ENCODE results near the gene ZDHHC7. TPM values are rescaled to one million over a fixed set of nuclear protein-coding genes. Genes with fewer than 3 reads are reported as not detected.
A peak's percentile ranks its signal among the peaks of the same experiment; 100 is the strongest.

Gene ZDHHC7
- total RNA-seq, 3 donors from 2014 or later (not counting 1 experiment from before 2014, with no cell fraction given), result 37.9 to 64.9 (median 45.2) TPM

DNA sequence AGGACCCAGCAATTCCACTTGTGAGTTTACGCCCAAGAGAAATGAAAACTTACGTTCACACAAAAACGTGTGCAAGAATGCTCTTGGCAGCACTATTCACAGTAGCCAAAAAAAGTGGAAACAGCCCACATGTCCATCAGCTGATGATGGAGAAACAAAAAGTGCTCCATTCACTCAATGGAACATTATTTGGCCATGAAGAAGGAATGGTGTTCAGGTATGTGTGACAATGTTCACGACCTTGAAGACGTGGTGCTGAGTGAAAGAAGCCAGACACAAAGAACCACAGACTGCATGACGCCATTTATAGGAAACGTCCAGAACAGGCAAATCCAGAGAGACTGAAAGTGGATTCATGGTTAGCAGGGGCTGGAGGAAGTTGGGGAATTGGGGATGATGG lies 84.9 kb downstream of the ZDHHC7 start:
- intact Hi-C loops (cut with micrococcal nuclease), result no loop called here
- H3K27ac ChIP-seq (ENCODE audit: low read length), result no peak overlapping the region
- peaks cover 0 to 2% of the 10 kb centered on the region in 2 donors for H3K27me3 Mint-ChIP-seq (ENCODE audit: low read depth in 2 of 2)
- H3K4me3 Mint-ChIP-seq, result no peak overlapping the region
- ATAC-seq, result no peak
- H3K36me3 Mint-ChIP-seq, result no peaks in the 10 kb centered on the region
- WGBS (ENCODE audit: insufficient coverage), result 72% methylated on average over 7 of the region's 7 CpGs
- no peaks in the 10 kb centered on the region for H3K9me3 Mint-ChIP-seq
- peaks cover 0 to 9% of the 10 kb centered on the region in 2 donors for H3K4me1 Mint-ChIP-seq
- no peak overlapping the region for H3K4me3 ChIP-seq (ENCODE audit: low read length)
- peaks cover 15% of the 10 kb centered on the region for H3K9me3 ChIP-seq (ENCODE audit: control insufficient read depth, insufficient read depth, low read length)
- H3K27ac Mint-ChIP-seq, result no peak overlapping the region
- H3K4me1 ChIP-seq (ENCODE audit: control insufficient read depth, insufficient read depth, low read length), result peaks cover 4% of the 10 kb centered on the region
- no peak for TF ChIP-seq CTCF (IDR thresholded peaks at IDR 0.05)
- H3K27me3 ChIP-seq (ENCODE audit: control insufficient read depth, insufficient read depth, low read length), result no peaks in the 10 kb centered on the region
- DNase-seq, result no peak
- no peaks in the 10 kb centered on the region for H3K36me3 ChIP-seq (ENCODE audit: control insufficient read depth, insufficient read depth, low read length)

DNA sequence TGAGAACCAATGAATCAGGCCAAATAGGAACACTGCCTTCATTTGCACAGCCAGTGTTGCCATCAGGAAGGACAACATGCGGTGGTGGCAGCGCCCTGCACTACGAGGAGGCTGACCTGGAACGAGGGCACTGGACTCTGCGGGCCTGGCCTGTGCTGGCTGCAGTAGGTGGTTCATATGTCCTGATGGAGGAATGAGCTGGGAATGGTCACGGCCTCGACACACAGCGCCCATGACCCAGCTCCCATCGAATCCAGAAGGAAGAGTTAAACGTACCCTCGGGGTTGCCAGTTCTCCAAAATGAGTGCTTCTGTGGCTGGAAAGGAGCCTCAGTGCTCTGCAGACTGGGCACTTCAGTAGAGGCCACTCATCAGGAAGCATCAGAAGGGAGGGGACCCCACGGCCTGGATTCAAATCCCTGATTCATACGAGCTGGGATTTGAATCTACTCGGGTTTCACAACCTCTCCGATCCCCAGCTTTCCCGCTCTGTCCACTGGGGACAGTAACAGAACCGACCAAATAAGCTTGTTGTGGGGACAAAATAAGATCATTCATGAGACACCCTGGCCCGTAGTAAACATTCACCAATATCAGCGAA lies 85.5 kb downstream of the ZDHHC7 start:
- Histone ChIP-seq H3K9me3 (ENCODE audit: control insufficient read depth, insufficient read depth, low read length) (peaks cover 10% of the 10 kb centered on the region), H3K4me1 (ENCODE audit: control insufficient read depth, insufficient read depth, low read length) (peaks cover 4% of the 10 kb centered on the region), H3K36me3 (ENCODE audit: control insufficient read depth, insufficient read depth, low read length) (no peaks in the 10 kb centered on the region), H3K4me3 (ENCODE audit: low read length) (no peak overlapping the region), H3K27ac (ENCODE audit: low read length) (no peak overlapping the region), H3K27me3 (ENCODE audit: control insufficient read depth, insufficient read depth, low read length) (no peaks in the 10 kb centered on the region)
- DNase-seq, result no peak
- Mint-ChIP-seq H3K36me3 (no peaks in the 10 kb centered on the region), H3K4me3 (no peak overlapping the region), H3K4me1 (peaks cover 0 to 9% of the 10 kb centered on the region in 2 donors), H3K27ac (no peak overlapping the region), H3K9me3 (no peaks in the 10 kb centered on the region), H3K27me3 (ENCODE audit: low read depth in 2 of 2) (peaks cover 0 to 3% of the 10 kb centered on the region in 2 donors)
- no peak for TF ChIP-seq CTCF (IDR thresholded peaks at IDR 0.05)
- no peak for ATAC-seq
- intact Hi-C loops (cut with micrococcal nuclease), result loop anchor here (1.0 kb wide), 2 partner anchors 26 to 44 kb away; no protein-coding TSS in a partner anchor
- WGBS (ENCODE audit: insufficient coverage), result 92% methylated on average over 19 of the region's 19 CpGs

- Mint-ChIP-seq H3K27ac (no peak overlapping the region), H3K27me3 (ENCODE audit: low read depth in 2 of 2) (peaks cover 0 to 6% of the 10 kb centered on the region in 2 donors), H3K9me3 (no peaks in the 10 kb centered on the region), H3K36me3 (no peaks in the 10 kb centered on the region), H3K4me1 (peaks cover 0 to 9% of the 10 kb centered on the region in 2 donors), H3K4me3 (no peak overlapping the region)
- ATAC-seq (peak in 2 of 3 donors; percentile 61 to 63), DNase-seq (peak; percentile 54 to 79)
- H3K4me3 ChIP-seq (ENCODE audit: low read length), result no peak overlapping the region
- H3K9me3 ChIP-seq (ENCODE audit: control insufficient read depth, insufficient read depth, low read length), result peaks cover 3% of the 10 kb centered on the region
- H3K4me1 ChIP-seq (ENCODE audit: control insufficient read depth, insufficient read depth, low read length), result peaks cover 4% of the 10 kb centered on the region
- H3K27me3 ChIP-seq (ENCODE audit: control insufficient read depth, insufficient read depth, low read length), result no peaks in the 10 kb centered on the region
- WGBS (ENCODE audit: insufficient coverage), result 54% methylated on average over 11 of the region's 11 CpGs
- intact Hi-C loops (cut with micrococcal nuclease), result loop anchor here (1.0 kb wide), 2 partner anchors 27 to 45 kb away; no protein-coding TSS in a partner anchor
- no peaks in the 10 kb centered on the region for H3K36me3 ChIP-seq (ENCODE audit: control insufficient read depth, insufficient read depth, low read length)
- peak; percentile 79 for TF ChIP-seq CTCF (IDR thresholded peaks at IDR 0.05)
- no peak overlapping the region for H3K27ac ChIP-seq (ENCODE audit: low read length)
Measured at GRCh38 chr16:84925092-84925772, 86.1 kb downstream of the ZDHHC7 start.
